Ramos (cell line): ENCODE measurements around the gene PNLIP.

Experiments
- in situ Hi-C: fragments of 300-500 bp; cut with MboI; formaldehyde crosslinking; loops from one replicate; pipeline ENCODE4 v1.14.3; 2022; ENCODE audit warnings: low sequenced_read_pairs; ENCODE audit not compliant: unreplicated experiment

Gene PNLIP

GRCh38 chr10:116545756-116546155 lies at the start of gene PNLIP:
TSS of gene PNLIP (plus strand) at chr10:116545931. CDS start at chr10:116546093, 162 bp downstream.
- in situ Hi-C loops: no loop called here

- in situ Hi-C loops: no loop called here
Observed at GRCh38 chr10:116504786-116505185, 40.9 kb upstream of the PNLIP start.

DNA sequence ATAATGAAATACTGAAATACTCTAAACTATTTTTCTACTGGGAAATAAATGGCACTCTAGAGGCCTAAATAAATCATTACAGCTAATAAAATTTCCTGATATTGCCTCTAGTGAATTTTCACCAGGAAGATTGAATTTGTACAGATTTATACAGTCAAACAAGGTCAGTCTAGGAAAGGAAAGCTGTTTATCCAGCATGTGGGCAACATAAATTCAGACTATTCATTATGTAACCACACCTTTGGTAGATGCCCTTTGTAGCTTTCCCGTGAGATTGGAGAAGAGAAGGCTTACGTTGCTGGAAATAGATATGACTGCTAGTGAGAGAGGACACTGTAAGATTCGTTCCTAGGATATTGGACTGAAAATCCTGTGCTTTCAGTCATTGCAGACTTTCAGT lies 35.2 kb upstream of the PNLIP start:
- in situ Hi-C loops: no loop called here

DNA sequence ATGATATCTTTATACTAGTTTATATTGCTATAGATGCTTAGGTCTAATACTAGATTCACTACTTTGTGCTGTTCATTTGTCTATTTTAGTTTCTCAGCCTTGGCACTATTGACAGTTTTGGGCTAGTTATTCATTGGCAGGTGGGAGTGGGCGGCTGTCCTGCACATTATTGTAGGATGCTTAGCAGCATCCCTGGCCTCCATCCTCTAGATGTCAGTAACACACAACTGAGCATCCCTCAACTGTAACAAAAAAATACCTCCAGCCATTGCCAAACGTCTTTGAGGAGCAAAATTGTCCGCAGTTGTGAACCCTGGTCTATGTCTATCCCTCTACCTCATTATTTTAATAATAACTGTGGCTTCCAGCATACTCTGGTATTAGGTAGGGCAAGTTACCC lies 34.4 kb upstream of the PNLIP start:
- in situ Hi-C loops: no loop called here

- in situ Hi-C loops: no loop called here
Observed at GRCh38 chr10:116521424-116522290, 24.1 kb upstream of the PNLIP start.

- in situ Hi-C loops: no loop called here
Observed at GRCh38 chr10:116522803-116523381, 22.8 kb upstream of the PNLIP start.

GRCh38 chr10:116524736-116525135 lies 21.0 kb upstream of the PNLIP start:
- in situ Hi-C loops: no loop called here

GRCh38 chr10:116526219-116526618 lies 19.5 kb upstream of the PNLIP start:
- in situ Hi-C loops: no loop called here

DNA sequence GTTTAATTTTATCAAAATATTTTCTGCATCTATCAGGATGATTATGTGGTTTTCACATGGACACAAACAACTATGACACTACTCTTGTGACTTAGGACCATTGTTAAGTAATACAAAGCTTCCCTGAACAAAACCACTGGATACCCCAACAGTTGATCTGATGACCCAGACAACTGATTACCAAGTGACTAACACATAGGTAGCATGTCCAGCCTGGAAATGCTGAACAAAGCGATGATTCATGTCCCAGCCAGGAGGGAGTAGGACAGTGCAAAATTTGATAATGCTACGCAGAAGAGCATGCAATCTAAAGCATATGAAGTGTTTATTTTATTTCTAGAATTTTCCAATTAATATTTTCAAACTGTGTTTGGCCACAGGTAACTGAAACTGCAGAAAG lies 8.9 kb upstream of the PNLIP start:
- in situ Hi-C loops: no loop called here

- in situ Hi-C loops: no loop called here
Observed at GRCh38 chr10:116538456-116538855, 7.3 kb upstream of the PNLIP start.

DNA sequence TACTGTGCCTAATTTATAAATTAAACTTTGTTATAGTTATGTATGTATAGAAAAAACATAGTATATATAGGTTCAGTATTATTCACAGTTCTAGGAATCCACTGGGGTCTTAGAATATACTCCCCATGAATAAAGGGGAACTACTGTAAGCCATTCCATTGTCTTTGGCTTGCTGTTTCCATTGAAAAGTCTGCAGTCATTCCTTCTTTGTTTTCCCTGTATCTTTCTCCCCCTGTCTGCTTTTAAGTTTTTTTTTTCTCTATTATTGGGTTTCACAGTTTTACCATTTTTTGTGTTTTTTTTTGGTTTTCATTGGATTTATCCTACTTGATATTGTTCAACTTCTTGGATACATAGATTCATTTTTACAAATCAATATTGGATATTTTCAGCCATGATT lies 6.7 kb upstream of the PNLIP start:
- in situ Hi-C loops: no loop called here

- in situ Hi-C loops: no loop called here
Observed at GRCh38 chr10:116540814-116541213, 4.9 kb upstream of the PNLIP start.

DNA sequence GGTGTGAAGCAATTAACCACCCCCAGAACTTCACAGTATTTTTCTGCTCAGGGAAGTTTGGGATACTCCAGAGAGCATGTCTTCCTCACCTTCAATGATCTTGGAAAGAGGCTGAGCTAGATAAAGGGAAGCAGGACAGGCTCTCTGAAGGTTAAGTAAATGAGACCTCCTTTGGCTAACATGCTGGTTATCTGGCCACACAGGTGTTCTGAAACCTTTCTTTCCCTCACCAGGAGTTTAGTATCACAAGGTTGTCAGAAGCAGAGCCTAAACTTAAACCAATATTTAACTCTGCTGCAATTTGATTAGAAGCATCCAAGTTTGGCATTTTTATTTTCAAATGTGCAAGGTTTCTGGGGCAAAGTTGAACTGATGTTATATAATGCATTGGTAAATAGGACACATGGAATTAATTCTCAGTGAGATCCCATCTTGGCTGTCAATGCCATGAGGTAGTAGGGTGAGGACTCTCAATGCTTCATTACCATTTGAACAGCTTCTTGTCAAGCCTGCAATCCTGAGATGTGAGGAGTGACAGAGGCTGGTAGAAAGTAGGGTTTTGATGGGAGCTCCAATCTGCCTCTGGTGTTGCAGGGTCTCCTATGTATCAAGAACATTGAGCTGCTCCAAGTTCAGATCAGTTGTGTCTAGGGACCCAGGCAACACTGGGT lies 3.6 kb upstream of the PNLIP start:
- in situ Hi-C loops: no loop called here

DNA sequence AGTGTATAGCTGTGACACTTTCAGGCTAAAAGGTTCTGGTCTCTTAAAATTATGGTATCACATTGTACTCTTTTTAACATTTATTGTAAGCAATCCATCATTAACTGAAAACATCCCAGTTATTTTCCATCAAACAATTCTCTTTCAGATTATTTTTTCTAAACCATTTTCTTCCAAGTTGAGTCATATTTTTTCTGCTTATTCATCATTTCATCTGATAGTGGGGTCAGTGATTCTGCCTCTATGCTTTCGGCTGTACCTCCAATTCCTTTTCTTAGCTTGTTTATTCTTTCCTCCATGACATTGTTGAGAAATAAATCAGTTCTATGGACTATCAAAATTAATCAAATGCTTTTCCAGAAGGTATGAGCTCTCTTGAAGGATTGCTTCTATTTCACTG lies 609 bp upstream of the PNLIP start:
- in situ Hi-C loops: no loop called here

DNA sequence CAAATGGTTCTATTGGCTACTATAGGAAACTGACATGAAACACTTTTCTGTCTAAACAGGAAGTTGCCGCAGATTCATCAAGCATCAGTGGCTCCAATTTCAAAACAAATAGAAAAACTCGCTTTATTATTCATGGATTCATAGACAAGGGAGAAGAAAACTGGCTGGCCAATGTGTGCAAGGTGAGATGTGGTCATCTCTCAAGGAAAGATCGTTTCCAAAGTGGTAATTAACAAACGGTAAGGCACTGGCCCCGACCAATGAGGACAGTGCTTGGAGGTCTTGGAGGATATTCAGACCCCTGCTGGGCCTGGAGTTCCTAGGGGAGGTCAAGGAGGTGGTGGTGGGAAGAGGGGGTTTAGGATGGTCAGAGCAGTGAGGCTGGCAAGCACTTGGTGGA lies 2.6 kb downstream of the PNLIP start:
- in situ Hi-C loops: no loop called here

- in situ Hi-C loops: no loop called here
Observed at GRCh38 chr10:116553378-116553980, 7.7 kb downstream of the PNLIP start.

- in situ Hi-C loops: no loop called here
Observed at GRCh38 chr10:116554628-116555027, 8.9 kb downstream of the PNLIP start.

DNA sequence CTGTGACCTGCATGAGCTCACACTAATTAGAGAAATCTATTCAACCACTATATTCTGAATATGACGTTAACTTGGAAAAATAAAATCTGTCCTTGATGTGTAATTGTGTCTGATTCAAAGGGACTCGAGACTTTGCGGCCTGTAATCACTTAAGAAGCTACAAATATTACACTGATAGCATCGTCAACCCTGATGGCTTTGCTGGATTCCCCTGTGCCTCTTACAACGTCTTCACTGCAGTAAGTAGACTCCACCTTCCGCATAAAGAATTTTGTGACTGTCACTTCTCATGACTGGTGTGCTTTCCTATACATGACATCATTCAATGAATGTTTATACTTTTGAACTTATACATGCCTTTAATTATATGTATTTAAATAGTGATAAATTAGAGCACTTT lies 10.1 kb downstream of the PNLIP start:
- in situ Hi-C loops: no loop called here

DNA sequence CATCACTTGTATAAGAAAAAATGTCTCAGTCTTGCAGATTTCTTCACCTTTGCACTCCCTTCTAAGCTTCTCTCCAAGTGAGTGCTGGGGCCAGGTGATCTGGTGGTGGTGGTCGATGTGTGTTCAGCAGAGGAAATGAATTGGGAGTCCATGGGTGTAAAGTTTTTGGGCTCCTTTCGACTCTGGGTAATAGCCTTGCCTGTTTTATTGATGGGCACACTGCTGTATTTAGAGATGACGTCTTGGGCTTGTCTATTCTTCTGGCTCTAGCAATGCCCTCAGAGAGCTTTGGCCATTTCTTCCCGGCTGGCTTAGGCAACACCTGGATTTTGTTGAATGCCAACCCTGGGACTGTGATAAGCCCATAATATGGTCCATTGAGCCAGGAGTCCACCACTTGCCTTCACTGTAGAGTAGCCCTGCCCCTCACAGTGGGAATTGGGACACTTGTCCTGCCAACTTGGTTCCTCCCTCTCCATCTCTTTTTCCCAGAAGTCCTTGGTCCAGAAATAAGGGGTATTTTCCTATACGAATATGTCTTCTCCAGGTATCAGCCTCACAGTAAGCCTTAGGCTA lies 11.7 kb downstream of the PNLIP start:
- in situ Hi-C loops: no loop called here

DNA sequence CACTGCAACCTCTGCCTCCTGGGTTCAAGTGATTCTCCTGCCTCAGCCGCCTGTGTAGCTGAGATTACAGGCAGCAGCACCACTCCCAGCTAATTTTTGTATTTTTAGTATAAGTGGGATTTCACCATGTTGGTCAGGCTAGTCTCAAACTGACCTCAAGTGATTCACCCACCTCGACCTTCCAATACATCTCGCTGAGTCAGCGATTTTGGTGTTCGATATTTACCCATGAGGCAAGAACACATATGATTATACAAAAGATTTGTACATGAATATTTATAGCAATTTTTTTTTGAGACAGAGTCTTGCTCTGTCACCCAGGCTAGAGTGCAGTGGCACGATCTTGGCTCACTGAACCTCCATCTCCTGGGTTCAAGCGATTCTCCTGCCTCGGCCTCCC lies 19.8 kb downstream of the PNLIP start:
- in situ Hi-C loops: no loop called here

DNA sequence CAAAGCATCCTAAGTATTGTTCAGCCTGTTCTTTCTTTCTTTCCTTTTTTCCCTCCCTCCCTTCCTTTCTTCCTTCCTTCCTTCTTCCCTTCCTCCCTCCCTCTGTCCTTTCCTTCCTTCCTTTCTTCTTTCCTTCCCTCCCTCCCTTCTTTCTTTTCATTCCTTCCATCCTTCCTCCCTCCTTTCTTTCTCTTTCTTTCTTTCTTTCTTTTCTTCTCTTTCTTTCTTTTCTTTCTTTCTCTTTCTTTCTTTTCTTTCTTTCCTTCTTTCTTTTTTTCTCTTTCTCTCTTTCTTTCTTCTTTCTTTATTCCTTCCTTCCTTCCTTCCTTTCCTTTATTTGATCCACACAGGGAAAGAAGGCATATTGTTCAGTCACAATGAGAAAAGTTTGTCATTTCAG lies 21.2 kb downstream of the PNLIP start:
- in situ Hi-C loops: no loop called here
